Skin of body (tissue), 2 donors: ENCODE data around the gene PLCL2. TPM values are rescaled to one million over a fixed set of nuclear protein-coding genes. Genes with fewer than 3 reads are reported as not detected.

Source experiments
- DNase-seq: peaks from one replicate; lab custom pipeline; 2025; lab: John Stamatoyannopoulos, UW
- total RNA-seq: library from RNA; depleted of rRNA; stranded (reverse); fragments of >200 nt; gene quantifications from one replicate; pipeline ENCODE4 v1.2.3, GENCODE V29; 2014

Gene PLCL2
- total RNA-seq, 1 donor from 2014 or later: 18.6 TPM

- DNase-seq: no peak
Measured at GRCh38 chr3:16890597-16891333, 6.0 kb downstream of the PLCL2 start.

GRCh38 chr3:16893618-16894200 lies 9.0 kb downstream of the PLCL2 start:
- DNase-seq: no peak

GRCh38 chr3:16896094-16896627 lies 11.4 kb downstream of the PLCL2 start:
- no peak for DNase-seq

GRCh38 chr3:16896820-16897219 lies 12.1 kb downstream of the PLCL2 start:
- DNase-seq: no peak

GRCh38 chr3:16897254-16897926 lies 12.6 kb downstream of the PLCL2 start:
- no peak for DNase-seq

- no peak for DNase-seq
Measured at GRCh38 chr3:16898595-16899395, 14.0 kb downstream of the PLCL2 start.

GRCh38 chr3:16899919-16900318 lies 15.2 kb downstream of the PLCL2 start:
- no peak for DNase-seq

GRCh38 chr3:16900779-16901440 lies 16.2 kb downstream of the PLCL2 start:
- no peak for DNase-seq

- DNase-seq: no peak
Measured at GRCh38 chr3:16904423-16905417, 20.0 kb downstream of the PLCL2 start.

GRCh38 chr3:16905704-16906103 lies 20.9 kb downstream of the PLCL2 start:
- no peak for DNase-seq

GRCh38 chr3:16906682-16907081 lies 21.9 kb downstream of the PLCL2 start:
- DNase-seq: no peak

- no peak for DNase-seq
Measured at GRCh38 chr3:16907243-16907642, 22.5 kb downstream of the PLCL2 start.

- DNase-seq: no peak
Measured at GRCh38 chr3:16908016-16908807, 23.5 kb downstream of the PLCL2 start.

GRCh38 chr3:16908896-16909295 lies 24.1 kb downstream of the PLCL2 start:
- no peak for DNase-seq

- DNase-seq: no peak
Measured at GRCh38 chr3:16909802-16910201, 25.0 kb downstream of the PLCL2 start.

- DNase-seq: no peak
Measured at GRCh38 chr3:16910207-16910606, 25.5 kb downstream of the PLCL2 start.

GRCh38 chr3:16911916-16912315 lies 27.2 kb downstream of the PLCL2 start:
- DNase-seq: no peak

- no peak for DNase-seq
Measured at GRCh38 chr3:16912400-16913263, 27.9 kb downstream of the PLCL2 start.
